ENCODE measurements around the gene CD200.

The CD200 gene

GRCh38 chr3:112388972-112389371, 56.0 kb downstream of the CD200 start:
- no peak for DNase-seq
- Mint-ChIP-seq H3K4me1 (peaks cover 21% of the 10 kb centered on the region), H3K4me3 (no peak overlapping the region), H3K9me3 (peaks cover 15% of the 10 kb centered on the region), H3K27me3 (ENCODE audit: low read depth, poor library complexity) (peaks cover 2% of the 10 kb centered on the region), H3K36me3 (ENCODE audit: low read depth) (peaks cover 6% of the 10 kb centered on the region), H3K27ac (no peak overlapping the region)
- no peak for TF ChIP-seq CTCF (IDR thresholded peaks at IDR 0.05)

GRCh38 chr3:112389961-112390360, 57.0 kb downstream of the CD200 start:
- no peak for TF ChIP-seq CTCF (IDR thresholded peaks at IDR 0.05)
- peaks cover 21% of the 10 kb centered on the region for H3K4me1 Mint-ChIP-seq
- H3K9me3 Mint-ChIP-seq = peaks cover 15% of the 10 kb centered on the region
- H3K4me3 Mint-ChIP-seq = no peak overlapping the region
- DNase-seq = no peak
- peaks cover 2% of the 10 kb centered on the region for H3K27me3 Mint-ChIP-seq (ENCODE audit: low read depth, poor library complexity)
- H3K36me3 Mint-ChIP-seq (ENCODE audit: low read depth) = peaks cover 6% of the 10 kb centered on the region
- no peak overlapping the region for H3K27ac Mint-ChIP-seq

GRCh38 chr3:112390783-112391641, 58.1 kb downstream of the CD200 start:
- Mint-ChIP-seq H3K36me3 (ENCODE audit: low read depth) (peaks cover 6% of the 10 kb centered on the region), H3K27me3 (ENCODE audit: low read depth, poor library complexity) (no peaks in the 10 kb centered on the region), H3K4me3 (no peak overlapping the region), H3K9me3 (peaks cover 15% of the 10 kb centered on the region), H3K4me1 (peaks cover 21% of the 10 kb centered on the region), H3K27ac (peak overlapping the region; percentile 31)
- DNase-seq = no peak
- no peak for TF ChIP-seq CTCF (IDR thresholded peaks at IDR 0.05)

GRCh38 chr3:112391648-112392047, 58.7 kb downstream of the CD200 start:
- Mint-ChIP-seq H3K4me1 (peaks cover 21% of the 10 kb centered on the region), H3K9me3 (peaks cover 15% of the 10 kb centered on the region), H3K4me3 (no peak overlapping the region), H3K36me3 (ENCODE audit: low read depth) (peaks cover 6% of the 10 kb centered on the region), H3K27me3 (ENCODE audit: low read depth, poor library complexity) (no peaks in the 10 kb centered on the region), H3K27ac (peak overlapping the region; percentile 31)
- no peak for DNase-seq
- TF ChIP-seq CTCF (IDR thresholded peaks at IDR 0.05) = no peak

GRCh38 chr3:112392393-112393359, 59.7 kb downstream of the CD200 start:
- H3K27me3 Mint-ChIP-seq (ENCODE audit: low read depth, poor library complexity) = no peaks in the 10 kb centered on the region
- peaks cover 21% of the 10 kb centered on the region for H3K4me1 Mint-ChIP-seq
- TF ChIP-seq CTCF (IDR thresholded peaks at IDR 0.05) = no peak
- no peak overlapping the region for H3K4me3 Mint-ChIP-seq
- no peak for DNase-seq
- peaks cover 15% of the 10 kb centered on the region for H3K9me3 Mint-ChIP-seq
- peaks cover 6% of the 10 kb centered on the region for H3K36me3 Mint-ChIP-seq (ENCODE audit: low read depth)
- H3K27ac Mint-ChIP-seq = no peak overlapping the region
